GM12878 (cell line): Measurements from ENCODE around the gene HAND1.
A peak's percentile ranks its signal among the peaks of the same experiment; 100 is the strongest.

Experiments used
- ATF3 ChIP-seq: IDR thresholded peaks from 2 replicates; pipeline ENCODE4 v1.6.1; 2011; ENCODE audit warnings: low read depth, mild to moderate bottlenecking, low read length, moderate library complexity, borderline replicate concordance; ENCODE audit errors: extremely low read depth
- BACH1 ChIP-seq: fragments of 450-650 bp; IDR thresholded peaks from 2 replicates; pipeline ENCODE4 v1.6.1; 2017; ENCODE audit warnings: mild to moderate bottlenecking, borderline replicate concordance
- BCLAF1 ChIP-seq: fragments of 450-650 bp; IDR thresholded peaks from 2 replicates; pipeline ENCODE4 v1.6.1; 2017; ENCODE audit warnings: antibody characterized with exemption, mild to moderate bottlenecking, moderate library complexity
- CBX5 ChIP-seq: sonication (generic); IDR thresholded peaks from 2 replicates; pipeline ENCODE4 v1.6.1; 2016; ENCODE audit warnings: low read depth, moderate library complexity, mild to moderate bottlenecking, inconsistent platforms
- CEBPZ ChIP-seq: fragments of 150-350 bp; IDR thresholded peaks from 2 replicates; pipeline ENCODE4 v1.6.1; 2016; ENCODE audit warnings: low read depth, low read length
- CREM ChIP-seq: IDR thresholded peaks from 2 replicates; pipeline ENCODE4 v1.6.1; 2014; ENCODE audit warnings: antibody characterized with exemption, low read depth
- CTCF ChIP-seq, 3 experiments: IDR thresholded peaks in 2 of 3; conservative IDR thresholded peaks in 1 of 3; 2 replicates each; pipeline ENCODE4 v1.5.1; 2011; ENCODE audit warnings: low read depth in 3 of 3, low read length in 3 of 3, mild to moderate bottlenecking in 3 of 3, control low read depth in 2 of 3, moderate library complexity in 2 of 3, inconsistent platforms in 1 of 3, mixed read lengths in 1 of 3; ENCODE audit not compliant: control insufficient read depth in 2 of 3, insufficient read depth in 1 of 3; ENCODE audit errors: extremely low read depth in 1 of 3
- EZH2 ChIP-seq: IDR thresholded peaks from 2 replicates; pipeline ENCODE4 v1.6.1; 2012; ENCODE audit warnings: low read depth, mild to moderate bottlenecking, control low read depth, inconsistent platforms, low read length, borderline replicate concordance; ENCODE audit not compliant: control insufficient read depth
- NFIC ChIP-seq: IDR thresholded peaks from 2 replicates; pipeline ENCODE4 v1.6.1; 2012; ENCODE audit warnings: low read depth, mild to moderate bottlenecking, inconsistent platforms, low read length, moderate library complexity
- ZNF592 ChIP-seq: fragments of 450-650 bp; IDR thresholded peaks from 2 replicates; pipeline ENCODE4 v1.6.1; 2017; ENCODE audit warnings: mild to moderate bottlenecking, moderate library complexity
- ZNF622 ChIP-seq: fragments of 450-650 bp; IDR thresholded peaks from 2 replicates; pipeline ENCODE4 v1.6.1; 2017; ENCODE audit warnings: mild to moderate bottlenecking, inconsistent platforms

- TF ChIP-seq ATF3 (no peak), BACH1 (peak; percentile 68; the same call in 1 of the 2 replicates), CTCF (IDR thresholded peaks at IDR 0.05 in 2 of 3, conservative IDR thresholded peaks at IDR 0.05 in 1 of 3; ENCODE audit: control insufficient read depth in 2 of 3, extremely low read depth in 1 of 3, insufficient read depth in 1 of 3, low read depth in 3 of 3, low read length in 3 of 3) (no peak), CREM (peak; percentile 82), ZNF592 (no peak), CEBPZ (no peak), NFIC (peak; percentile 93), EZH2 (no peak), BCLAF1 (no peak), ZNF622 (no peak), CBX5 (0 out of 2 replicates have a peak, but pooled peaks have one; percentile 48)
Measured at GRCh38 chr5:154487541-154487940, 9.5 kb upstream of the HAND1 start.
